Glomerular endothelial cell (primary cell): ENCODE results near the gene OTUD7B. TPM values are rescaled to one million over a fixed set of nuclear protein-coding genes. Genes with fewer than 3 reads are reported as not detected.

Experiments used
- DNase-seq: peaks from one replicate; pipeline ENCODE4 v3.0.0-alpha.2; 2011; ENCODE audit warnings: low read depth, low spot score; ENCODE audit errors: extremely low read depth
- total RNA-seq: library from RNA; depleted of rRNA; stranded (reverse); fragments of >200 nt; gene quantifications from 2 replicates; pipeline ENCODE4 v1.2.3, GENCODE V29; 2015

The OTUD7B gene
- total RNA-seq, 1 donor from 2014 or later, result 11.3 TPM

- DNase-seq, result no peak
Measured at GRCh38 chr1:149925751-149926150, 84.8 kb downstream of the OTUD7B start.

GRCh38 chr1:149925345-149925744 lies 85.2 kb downstream of the OTUD7B start:
- DNase-seq, result no peak

- DNase-seq, result no peak
Measured at GRCh38 chr1:149923626-149924025, 86.9 kb downstream of the OTUD7B start.

- DNase-seq, result no peak
Measured at GRCh38 chr1:149917571-149918144, 92.9 kb downstream of the OTUD7B start, which contains the start of gene SV2A. SV2A (minus strand) TSS chr1:149917844; CDS start chr1:149913840, 4,004 bp downstream.

- no peak for DNase-seq
Measured at GRCh38 chr1:149916898-149917252, 93.7 kb downstream of the OTUD7B start.

GRCh38 chr1:149916193-149916897 lies 94.2 kb downstream of the OTUD7B start:
- DNase-seq, result no peak

- DNase-seq, result no peak
Measured at GRCh38 chr1:149915429-149916192, 94.9 kb downstream of the OTUD7B start.

- no peak for DNase-seq
Measured at GRCh38 chr1:149914545-149914944, 96.0 kb downstream of the OTUD7B start.

GRCh38 chr1:149906570-149907075 lies 103.9 kb downstream of the OTUD7B start:
- no peak for DNase-seq

- DNase-seq, result no peak
Measured at GRCh38 chr1:149903836-149904491, 106.6 kb downstream of the OTUD7B start.

- DNase-seq, result peak; percentile 64
Measured at GRCh38 chr1:149899460-149900284, 110.9 kb downstream of the OTUD7B start, which contains the start of gene BOLA1. BOLA1 (plus strand) TSS chr1:149899568; CDS start chr1:149900060, 492 bp downstream.

GRCh38 chr1:149896575-149896974 lies 114.0 kb downstream of the OTUD7B start:
- no peak for DNase-seq

- DNase-seq, result no peak
Measured at GRCh38 chr1:149888999-149889289, 121.6 kb downstream of the OTUD7B start.

- DNase-seq, result peak; percentile 62
Measured at GRCh38 chr1:149888247-149888998, 122.1 kb downstream of the OTUD7B start.

Other genes with a start within 250 kb of the OTUD7B start
- not detected in 2 replicates for gene FCGR1A, start 228.0 kb downstream of the OTUD7B start, total RNA-seq
- gene BOLA1, start 111.2 kb downstream of the OTUD7B start, total RNA-seq, result 14.2 and 15.0 TPM in 2 replicates
- gene SV2A, start 92.9 kb downstream of the OTUD7B start, total RNA-seq, result 1.8 and 2.6 TPM in 2 replicates
- 13.0 and 20.0 TPM in 2 replicates for gene SF3B4, start 82.9 kb downstream of the OTUD7B start, total RNA-seq
- gene MTMR11, start 73.8 kb downstream of the OTUD7B start, total RNA-seq, result 2.2 and 5.4 TPM in 2 replicates
- 25.1 and 25.7 TPM in 2 replicates for gene VPS45, start 57.0 kb upstream of the OTUD7B start, total RNA-seq
- 140 and 183 TPM in 2 replicates for gene PLEKHO1, start 139.2 kb upstream of the OTUD7B start, total RNA-seq
- 13.0 and 22.2 TPM in 2 replicates for gene ANP32E, start 225.4 kb upstream of the OTUD7B start, total RNA-seq
- gene CA14, start 247.0 kb upstream of the OTUD7B start, total RNA-seq, result not detected in 2 replicates